OCI-LY7 (cell line): Measurements from ENCODE around the gene PRSS48.

ENCODE experiments used
- EZH2phosphoT487 ChIP-seq: fragments of 200-600 bp; sonication (generic); IDR thresholded peaks from 2 replicates; pipeline ENCODE4 v1.6.1; 2018; ENCODE audit warnings: low read depth, borderline replicate concordance, mild to moderate bottlenecking, mixed run types, antibody characterized with exemption, low read length, moderate library complexity, mixed read lengths
- TF ChIP-seq, protein P1 (sequence below): fragments of 200-600 bp; sonication (generic); conservative IDR thresholded peaks from 2 replicates; pipeline ENCODE4 v1.5.1; 2014; ENCODE audit warnings: mild to moderate bottlenecking, antibody characterized with exemption, low read length, moderate library complexity, mixed read lengths

DNA sequence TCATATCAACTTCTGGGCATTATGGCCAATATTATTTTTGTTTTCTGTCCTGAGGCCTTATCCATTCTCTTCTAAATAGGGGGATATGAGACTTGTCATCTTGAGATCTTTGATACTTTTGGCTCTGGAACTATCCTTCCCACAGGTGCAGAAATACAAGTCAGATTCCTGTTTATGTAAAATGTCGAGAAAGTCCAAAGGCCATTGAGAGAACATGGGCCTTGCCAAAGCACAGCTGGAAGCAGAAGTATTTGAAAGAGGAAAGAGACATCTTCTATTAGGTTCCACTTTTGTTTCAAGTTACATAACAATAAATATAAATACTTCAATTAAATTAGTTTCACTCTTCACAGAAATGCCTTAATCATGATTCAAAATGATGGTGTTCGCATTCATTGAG lies 20.8 kb upstream of the PRSS48 start:
- TF ChIP-seq, protein P1, sequence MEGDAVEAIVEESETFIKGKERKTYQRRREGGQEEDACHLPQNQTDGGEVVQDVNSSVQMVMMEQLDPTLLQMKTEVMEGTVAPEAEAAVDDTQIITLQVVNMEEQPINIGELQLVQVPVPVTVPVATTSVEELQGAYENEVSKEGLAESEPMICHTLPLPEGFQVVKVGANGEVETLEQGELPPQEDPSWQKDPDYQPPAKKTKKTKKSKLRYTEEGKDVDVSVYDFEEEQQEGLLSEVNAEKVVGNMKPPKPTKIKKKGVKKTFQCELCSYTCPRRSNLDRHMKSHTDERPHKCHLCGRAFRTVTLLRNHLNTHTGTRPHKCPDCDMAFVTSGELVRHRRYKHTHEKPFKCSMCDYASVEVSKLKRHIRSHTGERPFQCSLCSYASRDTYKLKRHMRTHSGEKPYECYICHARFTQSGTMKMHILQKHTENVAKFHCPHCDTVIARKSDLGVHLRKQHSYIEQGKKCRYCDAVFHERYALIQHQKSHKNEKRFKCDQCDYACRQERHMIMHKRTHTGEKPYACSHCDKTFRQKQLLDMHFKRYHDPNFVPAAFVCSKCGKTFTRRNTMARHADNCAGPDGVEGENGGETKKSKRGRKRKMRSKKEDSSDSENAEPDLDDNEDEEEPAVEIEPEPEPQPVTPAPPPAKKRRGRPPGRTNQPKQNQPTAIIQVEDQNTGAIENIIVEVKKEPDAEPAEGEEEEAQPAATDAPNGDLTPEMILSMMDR = no peak
- TF ChIP-seq EZH2phosphoT487 = no peak
